ENCODE results near the gene MEIOSIN.

MEIOSIN gene

DNA sequence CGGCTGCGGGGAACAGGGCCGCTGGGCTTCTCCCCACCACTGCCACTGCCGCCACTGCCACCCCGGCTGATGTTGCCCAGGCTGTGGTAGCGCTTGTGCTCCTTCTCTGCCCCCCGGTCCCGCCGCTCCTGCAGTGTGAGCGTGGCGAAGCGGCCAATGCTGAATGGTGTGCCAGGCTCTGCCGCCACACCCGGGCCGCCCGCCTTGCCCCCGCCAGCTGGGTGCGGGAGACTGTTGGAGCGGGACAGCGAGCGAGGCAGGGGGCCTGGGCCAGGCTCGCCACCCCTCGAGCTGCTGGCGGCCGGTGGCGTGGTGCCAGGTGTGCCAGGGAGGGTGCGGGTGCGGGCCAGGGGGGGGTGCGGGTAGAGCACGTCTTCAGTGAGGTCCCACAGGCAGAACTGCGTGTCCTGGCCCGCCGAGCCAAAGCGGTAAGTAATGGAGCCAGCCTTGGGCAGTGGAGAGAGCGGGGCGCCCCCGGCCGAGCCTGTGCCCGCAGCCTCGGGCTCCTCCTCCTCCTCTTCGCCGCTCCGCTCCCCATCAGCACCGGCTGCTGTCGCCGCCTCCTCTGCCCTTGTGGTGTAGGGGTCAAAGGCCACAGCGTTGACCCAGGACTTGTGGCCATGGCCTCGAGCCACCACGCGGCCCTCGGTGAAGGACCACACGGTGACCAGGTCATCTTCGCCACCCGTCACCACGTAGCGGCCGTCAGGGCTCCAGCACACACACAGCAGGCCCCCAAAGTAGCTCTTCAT is 52.7 kb downstream of the MEIOSIN start:
- no peak overlapping the region for H3K4me3 ChIP-seq
- H3K4me2 ChIP-seq = no peak overlapping the region
- H4K20me1 ChIP-seq = peaks cover 91% of the 10 kb centered on the region
- peaks cover 56% of the 10 kb centered on the region for H3K36me3 ChIP-seq
- H3K27ac ChIP-seq = no peak overlapping the region
- TF ChIP-seq Cebpa-rat (IDR thresholded peaks at IDR 0.05) = no peak
- peaks cover 23% of the 10 kb centered on the region for H3K27me3 ChIP-seq
- no peaks in the 10 kb centered on the region for H3K9me3 ChIP-seq
- peaks cover 14% of the 10 kb centered on the region for H3K4me1 ChIP-seq
- H3K9ac ChIP-seq = no peak overlapping the region

DNA sequence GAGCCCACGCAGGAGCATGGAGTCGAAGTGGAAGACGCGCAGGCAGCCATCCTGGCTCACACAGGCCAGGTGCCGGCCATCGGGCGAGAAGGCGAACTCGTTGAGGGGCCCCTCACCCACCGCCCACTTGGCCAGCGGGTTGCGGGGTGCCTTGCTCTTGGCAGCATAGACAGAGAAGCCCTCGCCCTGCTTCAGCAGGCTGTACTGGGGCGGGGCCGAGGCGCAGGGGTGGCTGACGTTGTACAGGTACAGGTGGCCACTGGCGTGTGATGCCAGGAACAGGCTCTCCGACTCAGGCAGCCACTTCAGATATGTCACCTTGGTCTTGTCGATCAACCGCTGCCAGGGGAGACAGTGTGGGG is 53.3 kb downstream of the MEIOSIN start:
- no peak for TF ChIP-seq Cebpa-rat (IDR thresholded peaks at IDR 0.05)
- no peak overlapping the region for H3K4me2 ChIP-seq
- no peak overlapping the region for H3K4me3 ChIP-seq
- H3K9ac ChIP-seq = no peak overlapping the region
- H3K27ac ChIP-seq = no peak overlapping the region
- H3K9me3 ChIP-seq = no peaks in the 10 kb centered on the region
- peaks cover 14% of the 10 kb centered on the region for H3K4me1 ChIP-seq
- H3K36me3 ChIP-seq = peaks cover 56% of the 10 kb centered on the region
- peaks cover 91% of the 10 kb centered on the region for H4K20me1 ChIP-seq
- peaks cover 23% of the 10 kb centered on the region for H3K27me3 ChIP-seq

DNA sequence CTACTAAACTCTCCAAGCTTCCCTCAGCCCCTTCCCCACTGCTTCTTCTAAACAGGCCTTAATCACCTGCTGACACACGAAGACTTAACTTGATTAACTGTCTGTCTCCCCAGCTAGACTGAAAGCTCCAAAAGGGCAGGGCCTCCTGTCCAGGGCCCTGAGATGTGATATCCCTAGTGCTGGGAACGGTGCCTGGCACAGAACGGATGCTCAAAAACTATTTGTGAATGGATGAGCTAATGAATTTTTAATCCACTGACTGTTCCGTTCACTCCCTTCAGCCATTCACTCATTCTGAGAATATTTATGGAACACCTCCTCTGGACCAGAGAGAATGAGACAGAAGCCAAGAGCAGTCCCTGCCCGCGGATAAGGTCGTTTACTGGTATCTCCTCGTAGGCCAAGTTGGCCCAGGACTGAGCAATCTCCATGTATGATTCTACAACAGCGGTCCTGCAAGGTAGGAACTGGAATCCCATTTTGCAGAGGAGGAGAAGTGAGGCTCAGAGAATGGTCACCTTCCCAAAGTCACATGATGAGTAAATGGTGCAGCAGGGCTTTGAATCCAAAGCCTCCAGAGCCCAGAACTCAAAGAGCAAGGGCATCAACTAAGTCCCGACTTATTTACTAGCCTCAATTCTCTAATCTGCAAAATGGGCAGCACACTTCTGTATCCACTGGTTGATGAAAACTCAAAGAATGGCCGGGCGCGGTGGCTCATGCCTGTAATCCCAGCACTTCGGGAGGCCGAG is 56.0 kb downstream of the MEIOSIN start:
- peaks cover 35% of the 10 kb centered on the region for H3K4me1 ChIP-seq
- no peaks in the 10 kb centered on the region for H3K9me3 ChIP-seq
- H3K4me3 ChIP-seq = no peak overlapping the region
- peaks cover 80% of the 10 kb centered on the region for H4K20me1 ChIP-seq
- no peak overlapping the region for H3K9ac ChIP-seq
- peaks cover 23% of the 10 kb centered on the region for H3K27me3 ChIP-seq
- no peak for TF ChIP-seq Cebpa-rat (IDR thresholded peaks at IDR 0.05)
- no peak overlapping the region for H3K4me2 ChIP-seq
- no peak overlapping the region for H3K27ac ChIP-seq
- peaks cover 56% of the 10 kb centered on the region for H3K36me3 ChIP-seq

DNA sequence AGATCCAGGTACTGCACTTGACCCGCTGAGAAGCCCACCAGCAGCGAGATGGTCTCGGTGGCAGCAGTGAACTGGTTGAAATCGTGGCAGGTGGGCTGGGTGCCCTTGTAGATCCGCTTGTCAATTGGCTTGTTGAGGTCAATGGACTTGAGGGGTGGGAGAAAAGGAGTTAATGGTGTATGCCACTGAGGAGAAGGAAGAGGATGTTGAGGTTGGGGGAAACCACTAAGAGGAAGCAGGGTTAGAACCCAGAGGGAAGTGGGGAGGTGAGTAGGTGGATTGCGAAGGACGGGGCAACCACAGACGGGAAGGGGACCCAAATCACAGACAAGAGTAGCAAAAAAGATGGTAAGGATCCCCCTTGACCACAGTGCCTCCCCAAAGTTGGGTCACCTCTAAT is 57.7 kb downstream of the MEIOSIN start:
- peaks cover 41% of the 10 kb centered on the region for H3K36me3 ChIP-seq
- no peak overlapping the region for H3K9ac ChIP-seq

DNA sequence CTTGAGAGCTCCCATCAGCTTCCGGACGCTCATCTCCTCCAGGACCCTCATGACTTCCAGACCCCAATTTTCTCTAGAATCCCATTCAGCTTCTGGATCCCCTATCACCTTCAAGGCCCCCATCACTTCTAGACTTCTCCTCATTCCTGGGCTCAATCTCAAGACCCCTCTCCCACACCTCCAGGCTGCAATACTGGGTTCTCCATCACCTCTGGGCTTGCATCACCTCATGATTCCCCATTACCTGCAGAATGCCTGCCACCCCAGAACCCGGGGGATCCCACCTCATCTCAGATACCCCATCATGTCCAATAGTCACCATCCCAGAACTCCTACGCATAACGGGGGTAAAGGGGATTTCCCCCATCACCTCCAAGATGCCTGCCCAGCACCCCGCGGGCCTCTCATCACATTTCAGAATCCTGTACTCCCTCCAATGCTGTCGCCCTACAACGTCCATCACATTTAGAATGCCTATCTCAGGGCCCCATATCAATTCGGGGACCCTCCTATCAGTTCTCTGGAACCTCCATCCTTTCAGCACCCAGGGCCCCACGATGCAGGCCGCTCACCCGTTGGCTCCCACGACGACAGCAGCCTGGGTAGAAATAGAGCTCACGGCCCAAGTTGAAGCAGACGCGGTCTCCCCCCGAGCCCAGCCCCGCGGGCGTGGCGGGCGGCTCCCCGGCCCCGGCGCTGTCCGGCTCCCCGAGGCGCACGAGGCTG is 58.7 kb downstream of the MEIOSIN start:
- no peak for TF ChIP-seq Cebpa-rat (IDR thresholded peaks at IDR 0.05)
- Histone ChIP-seq H3K27me3 (peaks cover 21% of the 10 kb centered on the region), H3K4me2 (peak overlapping the region; percentile 95), H3K9me3 (no peaks in the 10 kb centered on the region), H3K36me3 (peaks cover 32% of the 10 kb centered on the region), H4K20me1 (peaks cover 55% of the 10 kb centered on the region), H3K9ac (peak overlapping the region; percentile 89), H3K4me1 (peaks cover 35% of the 10 kb centered on the region), H3K27ac (peak overlapping the region; percentile 91), H3K4me3 (peak overlapping the region; percentile 92)

More for the DNA sequence above, 57.7 kb downstream of the MEIOSIN start:
- peaks cover 64% of the 10 kb centered on the region for H4K20me1 ChIP-seq
- no peak overlapping the region; the same call in 1 of the 2 replicates for H3K4me3 ChIP-seq
- H3K4me2 ChIP-seq = peak overlapping the region; percentile 95
- H3K27me3 ChIP-seq = peaks cover 23% of the 10 kb centered on the region
- peaks cover 35% of the 10 kb centered on the region for H3K4me1 ChIP-seq
- H3K27ac ChIP-seq = no peak overlapping the region
- H3K9me3 ChIP-seq = no peaks in the 10 kb centered on the region
- peak; percentile 54; the same call in 1 of the 2 replicates for TF ChIP-seq Cebpa-rat (IDR thresholded peaks at IDR 0.05)

DNA sequence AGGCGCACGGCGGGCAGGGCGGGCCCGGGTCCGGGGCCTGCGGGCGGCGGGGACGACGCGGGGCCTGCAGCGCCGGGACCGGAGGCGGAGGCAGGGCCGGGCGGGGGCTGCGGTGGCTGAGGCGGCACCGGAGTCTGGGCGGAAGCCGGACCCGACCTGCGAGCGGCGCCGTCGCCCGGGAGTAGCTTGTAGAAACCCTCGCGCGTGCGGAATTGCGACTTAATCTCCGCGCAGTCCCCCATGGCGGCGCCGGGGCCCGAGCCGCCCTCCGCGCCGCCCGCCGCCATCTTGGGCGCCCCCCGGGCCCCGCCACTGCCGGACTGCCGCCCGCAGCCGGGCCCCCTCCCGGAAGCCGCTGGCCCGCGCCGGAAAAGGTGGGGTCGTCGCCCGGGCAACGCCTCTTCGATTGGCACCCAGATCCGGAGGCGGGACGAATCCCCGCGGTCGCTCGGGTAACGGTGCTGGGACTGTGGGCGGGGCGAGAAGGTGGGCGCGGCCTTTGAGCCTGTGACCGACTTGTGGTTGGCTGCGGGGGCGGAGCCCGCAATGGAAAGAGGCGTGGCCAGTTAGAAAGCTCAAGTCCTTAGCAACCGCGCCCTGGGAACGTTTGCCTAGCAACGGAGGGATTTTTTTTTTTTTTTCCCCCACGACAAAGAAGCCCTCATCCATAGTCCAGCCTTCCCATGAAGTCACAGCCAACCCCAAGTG is 59.4 kb downstream of the MEIOSIN start, which contains the start of gene DMWD:
Gene DMWD, minus strand, starts transcription at position 376 of the 708 bp plus-strand sequence. Its CDS starts 89 bp downstream, at position 287.
- peaks cover 35% of the 10 kb centered on the region for H3K4me1 ChIP-seq
- peak within 1 kb of the TSS; percentile 95 for H3K4me2 ChIP-seq
- H3K27ac ChIP-seq = peak within 1 kb of the TSS; percentile 91
- peak within 1 kb of the TSS; percentile 92 for H3K4me3 ChIP-seq
- H3K36me3 ChIP-seq = peaks cover 25% of the 10 kb centered on the region
- H3K9me3 ChIP-seq = no peaks in the 10 kb centered on the region
- H3K27me3 ChIP-seq = peaks cover 19% of the 10 kb centered on the region
- no peak for TF ChIP-seq Cebpa-rat (IDR thresholded peaks at IDR 0.05)
- peak within 1 kb of the TSS; percentile 89 for H3K9ac ChIP-seq
- peaks cover 48% of the 10 kb centered on the region for H4K20me1 ChIP-seq

DNA sequence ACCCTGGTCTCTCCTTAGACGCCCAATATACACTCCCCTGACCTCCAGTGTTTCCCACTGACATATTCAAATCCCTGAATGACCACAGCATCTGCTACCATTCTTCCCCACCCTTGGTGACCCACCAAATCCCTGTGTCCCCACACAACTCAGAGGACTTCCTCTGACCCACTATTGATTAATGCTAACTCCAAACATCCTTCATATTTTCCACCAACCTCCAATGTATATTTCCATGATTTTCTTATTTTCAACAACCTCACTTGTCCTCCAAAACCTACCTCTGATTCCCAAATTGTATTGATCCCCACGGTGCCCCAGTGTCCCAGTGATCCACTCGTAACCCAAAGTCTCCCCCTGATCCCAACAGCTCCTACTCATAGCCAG is 59.9 kb downstream of the MEIOSIN start:
- H3K4me3 ChIP-seq = peak overlapping the region; percentile 92

DNA sequence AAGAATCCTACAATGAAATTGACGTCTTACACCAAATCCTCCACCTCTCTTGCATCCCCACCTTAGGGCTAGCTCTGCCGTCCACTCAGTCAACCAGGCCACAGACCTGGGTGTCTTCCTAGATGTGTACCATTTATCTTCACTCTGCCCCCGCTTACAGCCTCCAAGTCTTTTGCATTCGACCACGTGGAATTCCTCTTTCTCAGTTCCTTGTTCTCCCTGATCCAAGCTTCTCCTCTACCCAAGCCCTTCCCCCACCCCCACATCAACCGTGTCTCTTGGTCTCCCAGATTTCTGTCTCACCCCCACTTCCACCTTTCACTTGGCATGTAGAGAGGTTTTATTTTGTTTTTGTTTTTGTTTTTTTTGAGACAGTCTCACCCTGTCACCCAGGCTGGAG is 60.6 kb downstream of the MEIOSIN start:
- Histone ChIP-seq H3K4me1 (peaks cover 37% of the 10 kb centered on the region), H3K36me3 (peaks cover 12% of the 10 kb centered on the region), H3K27ac (no peak overlapping the region), H3K9ac (no peak overlapping the region), H3K27me3 (peaks cover 10% of the 10 kb centered on the region), H4K20me1 (peaks cover 35% of the 10 kb centered on the region), H3K9me3 (no peaks in the 10 kb centered on the region), H3K4me3 (no peak overlapping the region), H3K4me2 (peak overlapping the region; percentile 75; the same call in 1 of the 2 replicates)
- no peak for TF ChIP-seq Cebpa-rat (IDR thresholded peaks at IDR 0.05)

More for the DNA sequence above, 59.9 kb downstream of the MEIOSIN start:
- no peak for TF ChIP-seq Cebpa-rat (IDR thresholded peaks at IDR 0.05)
- no peak overlapping the region for H3K27ac ChIP-seq
- H3K9me3 ChIP-seq = no peaks in the 10 kb centered on the region
- H3K27me3 ChIP-seq = peaks cover 17% of the 10 kb centered on the region
- peaks cover 35% of the 10 kb centered on the region for H3K4me1 ChIP-seq
- H3K4me2 ChIP-seq = peak overlapping the region; percentile 75
- no peak overlapping the region for H3K9ac ChIP-seq
- peaks cover 19% of the 10 kb centered on the region for H3K36me3 ChIP-seq
- peaks cover 42% of the 10 kb centered on the region for H4K20me1 ChIP-seq

DNA sequence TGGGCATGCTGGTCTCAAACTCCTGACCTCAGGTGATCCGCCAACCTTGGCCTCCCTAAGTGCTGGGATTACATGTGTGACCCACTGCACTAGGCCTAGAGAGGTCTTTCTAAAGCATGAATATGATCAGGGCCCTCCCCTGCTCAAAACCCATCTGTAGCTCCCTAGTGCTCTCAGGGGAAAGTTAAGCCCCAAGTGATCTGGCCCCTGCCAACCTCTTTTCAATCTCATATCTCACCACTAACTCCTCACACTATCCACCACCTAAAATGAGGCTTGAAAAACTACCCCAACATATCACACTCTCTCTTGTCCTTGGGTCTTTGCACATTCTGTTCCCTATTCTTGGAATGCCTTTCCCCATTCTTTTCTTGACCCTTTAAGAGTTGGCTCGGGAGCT is 61.4 kb downstream of the MEIOSIN start:
- Histone ChIP-seq H3K27ac (no peak overlapping the region), H4K20me1 (peaks cover 33% of the 10 kb centered on the region), H3K4me1 (peaks cover 45% of the 10 kb centered on the region), H3K4me2 (no peak overlapping the region), H3K27me3 (peaks cover 2% of the 10 kb centered on the region), H3K36me3 (peaks cover 4% of the 10 kb centered on the region), H3K4me3 (no peak overlapping the region), H3K9me3 (no peaks in the 10 kb centered on the region), H3K9ac (no peak overlapping the region)
- no peak for TF ChIP-seq Cebpa-rat (IDR thresholded peaks at IDR 0.05)
